SHP77 treated with DMSO at 0.1 percent for 48 hours (cell line): ENCODE results near the gene RCAN2.

Experiments used
- DNase-seq: peaks from one replicate; lab custom pipeline; 2025; lab: John Stamatoyannopoulos, UW

Gene RCAN2

DNA sequence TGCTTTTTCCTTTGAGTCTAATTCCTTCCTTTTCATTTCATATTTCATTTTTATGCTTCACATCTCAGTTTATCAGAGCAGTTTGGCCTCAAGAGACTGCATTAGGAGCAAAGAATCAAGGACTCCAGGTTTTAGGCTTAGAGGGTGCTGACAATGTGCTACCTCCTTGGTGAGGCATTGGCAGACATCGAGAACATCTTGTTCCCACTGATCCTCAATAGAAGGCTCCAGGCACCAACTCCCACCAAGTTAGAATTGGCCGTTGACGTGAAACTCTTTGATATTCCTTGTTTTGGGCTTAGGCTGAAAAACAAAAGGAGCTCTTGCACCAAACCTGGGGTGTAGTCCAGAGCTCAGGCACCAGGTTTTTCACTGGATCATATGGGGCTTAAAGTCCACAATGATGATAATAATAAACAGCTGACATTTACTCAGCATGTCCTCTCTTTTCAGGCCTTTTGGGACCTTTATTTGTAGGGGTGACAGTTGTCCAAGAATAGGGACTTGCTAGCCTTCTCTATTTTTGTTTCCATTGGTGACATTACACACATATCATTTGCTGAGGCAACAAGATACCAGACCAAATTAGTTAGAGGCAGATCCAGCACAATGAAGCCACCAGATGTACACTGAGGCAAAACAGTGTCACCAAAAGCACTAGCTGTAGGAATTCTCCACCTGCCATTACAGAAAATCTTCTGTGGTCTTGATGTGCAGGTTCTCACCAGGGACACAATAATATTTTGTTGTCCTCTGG lies 239.5 kb downstream of the RCAN2 start:
- DNase-seq: no peak

DNA sequence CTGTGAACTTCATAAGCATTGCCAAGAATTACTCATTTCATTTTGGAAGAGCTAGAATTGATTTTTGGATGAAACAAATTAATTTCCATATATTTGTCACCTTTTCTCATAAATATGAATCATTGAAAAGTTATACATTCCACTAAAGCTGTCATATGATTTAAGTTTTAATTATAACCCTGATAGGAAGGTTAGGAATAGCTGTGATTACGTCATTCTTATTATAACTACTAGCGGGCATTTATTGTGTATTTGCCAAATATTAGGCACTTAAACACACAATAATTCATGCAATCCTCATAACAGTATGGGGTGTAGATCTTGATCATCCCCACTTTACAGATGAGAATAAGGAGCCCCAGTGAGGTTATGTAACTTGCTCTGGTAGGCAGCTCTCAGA lies 243.1 kb downstream of the RCAN2 start:
- no peak for DNase-seq

DNA sequence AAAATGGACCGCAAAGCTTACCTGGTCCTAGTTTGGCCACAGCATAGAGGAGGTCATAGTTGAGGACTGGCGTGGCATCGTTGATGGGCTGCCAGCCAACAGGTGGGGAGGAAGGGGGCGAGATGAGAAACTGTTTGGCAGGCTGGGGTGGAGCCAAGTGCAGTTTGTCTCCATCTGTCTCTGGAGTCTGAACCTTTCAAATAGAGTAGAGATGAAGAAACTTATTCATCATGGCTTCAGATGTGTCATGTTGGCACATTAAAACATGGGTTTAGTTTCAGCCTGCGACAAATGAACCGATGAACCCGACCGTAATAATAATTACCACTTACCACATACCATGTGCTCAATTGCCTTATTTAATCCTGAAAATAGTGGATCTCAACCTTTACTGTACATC lies 244.5 kb downstream of the RCAN2 start:
- DNase-seq: no peak

DNA sequence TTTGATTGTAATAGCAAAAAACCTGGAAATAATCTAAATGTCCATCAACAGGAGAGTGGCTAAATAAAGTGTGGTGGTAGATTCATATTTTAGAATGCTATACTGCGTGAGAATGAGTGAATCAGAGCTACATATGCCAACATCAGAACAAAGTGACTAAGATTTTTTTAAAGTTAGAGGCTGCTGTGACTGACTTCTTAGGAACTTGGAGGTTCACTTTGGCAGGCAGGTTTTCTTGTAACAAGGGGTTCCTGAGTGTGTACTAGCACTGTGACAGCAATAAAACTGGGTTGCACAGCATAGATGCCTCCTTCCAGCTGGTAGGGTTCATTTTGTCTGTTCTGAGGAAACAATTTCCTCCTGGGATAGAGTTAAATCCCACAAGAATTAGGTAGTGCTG lies 245.2 kb downstream of the RCAN2 start:
- no peak for DNase-seq

DNA sequence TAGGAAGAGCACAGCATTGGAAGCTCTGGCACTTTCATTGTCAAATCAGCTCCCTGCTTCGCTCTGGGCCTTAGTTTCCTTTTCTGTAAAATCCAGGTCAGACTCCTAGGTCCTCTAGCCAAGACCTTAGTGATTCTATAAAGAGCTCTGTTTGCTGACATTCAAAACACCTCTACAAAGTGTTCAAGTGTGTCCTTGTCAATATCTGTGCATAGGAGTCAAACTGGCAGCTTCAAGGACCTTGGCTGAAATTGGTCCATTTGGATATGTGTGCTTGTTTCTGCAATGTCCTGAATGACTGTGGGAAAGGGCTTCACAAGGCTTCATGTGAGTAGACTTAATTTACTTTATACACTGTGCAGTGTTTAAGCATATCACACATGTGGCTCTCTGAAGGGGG lies 246.6 kb downstream of the RCAN2 start:
- DNase-seq: no peak

DNA sequence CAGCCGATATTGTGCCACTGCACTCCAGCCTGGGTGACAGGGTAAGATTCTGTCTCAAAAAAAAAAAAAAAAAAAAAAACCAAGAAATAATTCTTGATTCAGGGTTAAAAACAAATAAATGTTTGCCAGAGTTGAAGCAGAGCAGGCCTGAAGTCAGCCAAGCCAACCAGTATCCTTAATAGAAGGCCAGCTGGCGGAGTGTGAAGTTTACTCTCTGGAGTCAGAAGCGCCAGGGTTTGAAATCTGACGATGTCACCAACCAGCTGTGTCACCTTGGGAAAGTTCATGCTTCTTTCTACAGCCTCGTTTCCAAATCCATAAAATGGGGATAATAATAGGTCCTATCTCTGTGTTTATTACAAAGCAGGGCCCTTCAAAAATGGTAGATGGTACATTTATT lies 247.5 kb downstream of the RCAN2 start:
- no peak for DNase-seq

DNA sequence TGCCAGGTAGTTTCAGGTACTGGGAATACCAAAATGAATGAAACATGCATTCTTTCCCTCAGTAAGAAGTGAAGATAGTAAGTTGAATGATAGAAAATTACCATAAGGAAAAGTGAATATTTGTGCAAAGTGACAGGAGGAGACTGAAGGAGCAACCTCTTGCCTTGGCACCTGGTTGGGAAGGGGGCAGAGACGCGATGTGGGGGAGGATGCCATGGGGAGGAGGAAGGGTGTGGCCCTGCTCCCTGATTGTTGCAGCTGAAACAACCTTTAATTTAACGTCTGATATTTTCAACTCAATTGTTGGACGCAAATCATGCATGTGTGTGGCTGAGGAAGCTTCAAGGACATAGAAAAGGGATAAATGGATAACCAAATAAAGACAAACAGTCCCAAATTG lies 248.3 kb downstream of the RCAN2 start:
- DNase-seq: no peak

DNA sequence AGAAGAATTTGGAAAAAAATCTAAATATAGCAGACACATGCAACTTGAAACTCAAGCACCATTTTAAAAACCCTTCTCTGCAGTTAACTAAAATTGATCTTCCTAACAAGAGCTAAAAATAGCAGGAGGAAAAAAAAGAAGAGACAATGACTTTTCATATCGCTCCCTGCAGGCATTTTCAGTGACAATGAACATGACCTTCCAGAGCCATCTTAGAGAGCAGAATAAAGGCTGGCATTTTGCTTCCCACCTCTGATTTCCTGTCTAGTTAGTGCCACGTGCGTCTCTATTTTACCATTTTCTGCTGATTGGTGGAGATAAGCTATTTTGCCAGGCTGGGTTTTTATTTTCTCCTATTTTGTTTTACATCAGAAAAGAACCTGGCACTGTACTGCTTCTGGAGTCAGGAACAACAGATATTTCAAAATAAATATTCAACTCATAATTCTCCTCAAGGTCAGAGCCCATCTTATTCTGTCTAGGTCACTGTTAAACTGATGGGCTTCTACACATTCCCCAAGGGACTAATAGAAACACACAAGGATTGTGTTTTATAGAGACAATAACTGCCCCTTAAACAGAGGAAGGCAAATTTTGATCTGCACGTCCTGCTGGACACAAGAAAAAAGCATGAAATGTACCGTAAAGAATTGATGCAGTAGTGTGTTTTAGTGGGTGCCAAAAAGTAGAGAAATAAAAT lies 250.2 kb downstream of the RCAN2 start:
- no peak for DNase-seq

DNA sequence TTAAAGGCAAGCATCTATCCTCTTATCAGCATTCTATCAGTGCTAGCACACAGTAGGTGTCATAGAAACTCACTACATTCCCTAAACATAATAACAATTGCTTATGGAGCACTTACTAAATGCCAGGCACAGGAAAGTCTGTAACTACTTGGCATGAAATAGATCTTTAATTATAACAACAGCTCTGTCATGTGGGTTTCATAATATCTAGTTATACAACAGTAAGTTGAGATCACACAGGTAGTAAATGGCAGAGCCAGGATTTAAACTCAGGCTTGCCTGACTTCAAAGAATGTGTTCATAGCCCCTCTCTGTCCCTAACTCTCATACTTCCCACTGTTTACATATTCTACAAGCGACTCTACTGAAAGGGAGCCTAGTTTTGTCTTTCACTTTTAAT lies 254.5 kb downstream of the RCAN2 start:
- no peak for DNase-seq

DNA sequence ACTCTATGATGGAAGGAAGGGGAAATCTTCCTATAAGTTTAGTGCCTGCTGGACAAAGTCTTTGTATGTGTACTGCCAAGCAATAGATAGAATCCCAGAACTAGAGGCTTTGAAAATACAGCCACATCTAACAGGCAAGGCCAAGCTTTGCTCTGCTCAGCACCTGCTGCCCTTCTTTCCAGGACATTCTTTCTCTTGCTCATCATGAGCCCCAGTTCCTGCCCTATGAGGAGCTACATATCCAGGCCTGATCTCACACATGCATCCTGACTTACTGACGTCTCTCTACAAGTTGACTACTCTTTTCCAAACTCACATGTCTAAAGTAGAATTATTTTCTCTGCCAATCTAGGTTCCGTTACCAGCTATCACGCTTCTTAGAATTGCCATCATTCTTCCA lies 256.0 kb downstream of the RCAN2 start:
- no peak for DNase-seq

DNA sequence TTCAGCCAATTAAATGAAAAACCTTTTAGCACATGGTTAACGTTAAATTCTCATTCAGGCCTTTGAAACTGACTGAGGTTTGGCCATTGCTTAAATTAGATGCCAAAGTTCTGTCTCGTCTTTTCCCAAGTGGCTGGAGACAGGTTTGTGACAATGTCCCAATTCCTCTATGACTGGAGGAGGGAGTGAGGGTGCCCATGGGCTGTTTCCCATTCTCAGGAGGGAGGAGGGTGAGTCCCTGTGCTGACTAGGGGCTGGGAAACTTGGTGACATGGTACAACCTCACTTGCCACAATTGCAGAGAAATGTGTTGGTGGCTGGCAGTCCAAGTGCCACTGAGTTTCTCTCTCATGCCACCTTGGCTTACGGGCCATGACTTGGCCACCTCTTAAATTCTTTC lies 256.5 kb downstream of the RCAN2 start:
- DNase-seq: no peak

DNA sequence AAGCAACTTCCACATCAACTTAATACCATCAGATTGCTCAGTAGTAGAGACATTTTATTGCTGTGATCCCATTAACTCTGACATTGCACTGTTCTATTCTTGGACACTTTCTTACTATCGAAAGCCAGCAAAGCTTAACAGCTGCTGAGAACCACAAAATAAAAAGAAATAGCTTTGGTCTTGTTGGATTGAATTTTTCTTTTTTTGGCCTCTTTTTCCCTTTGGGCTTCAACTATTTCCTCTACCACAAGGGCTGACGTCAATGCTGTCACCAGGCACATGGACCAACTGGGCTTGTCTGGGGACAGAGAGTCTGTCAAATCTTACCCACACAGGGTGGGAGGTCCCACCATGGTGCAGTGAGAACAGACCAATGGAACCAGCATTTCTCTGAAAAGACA lies 257.1 kb downstream of the RCAN2 start:
- DNase-seq: no peak

DNA sequence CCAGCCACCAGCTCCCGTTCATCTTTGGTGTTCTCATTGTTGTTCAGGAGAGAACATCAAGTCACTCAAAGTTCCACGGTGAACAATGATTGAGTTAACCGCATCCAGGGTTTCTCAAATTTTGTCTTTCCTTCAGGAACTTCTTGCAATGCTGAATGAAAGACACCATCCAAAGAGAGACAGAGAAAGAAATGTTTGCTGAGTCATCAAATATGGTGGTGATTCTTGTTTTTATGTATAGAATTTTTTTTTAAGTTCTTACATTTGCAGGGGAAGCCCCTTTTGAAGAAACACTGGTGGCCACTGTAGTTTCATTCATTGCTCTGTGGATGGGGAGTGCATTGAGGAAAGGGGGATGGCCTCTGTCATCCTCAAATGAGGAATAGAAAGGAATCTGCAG lies 258.1 kb downstream of the RCAN2 start:
- no peak for DNase-seq

DNA sequence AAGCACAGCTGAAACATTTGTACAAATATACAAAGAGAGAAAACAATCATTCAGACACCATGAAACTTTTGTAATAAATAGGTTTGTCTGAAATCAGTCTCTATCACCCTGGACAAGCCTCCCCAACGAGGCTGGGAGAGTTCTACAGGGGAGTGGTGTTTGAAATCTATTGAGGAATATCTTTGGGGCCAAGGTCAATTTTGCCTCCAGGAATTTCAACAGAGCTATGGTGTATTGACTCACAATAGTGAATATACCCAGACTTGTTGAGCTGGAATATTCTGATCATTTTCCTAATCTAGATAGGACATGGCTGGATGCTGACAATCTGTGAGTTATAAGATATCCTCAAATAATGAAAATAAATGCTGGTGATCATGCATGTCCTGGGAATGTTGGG lies 269.0 kb downstream of the RCAN2 start:
- DNase-seq: no peak

DNA sequence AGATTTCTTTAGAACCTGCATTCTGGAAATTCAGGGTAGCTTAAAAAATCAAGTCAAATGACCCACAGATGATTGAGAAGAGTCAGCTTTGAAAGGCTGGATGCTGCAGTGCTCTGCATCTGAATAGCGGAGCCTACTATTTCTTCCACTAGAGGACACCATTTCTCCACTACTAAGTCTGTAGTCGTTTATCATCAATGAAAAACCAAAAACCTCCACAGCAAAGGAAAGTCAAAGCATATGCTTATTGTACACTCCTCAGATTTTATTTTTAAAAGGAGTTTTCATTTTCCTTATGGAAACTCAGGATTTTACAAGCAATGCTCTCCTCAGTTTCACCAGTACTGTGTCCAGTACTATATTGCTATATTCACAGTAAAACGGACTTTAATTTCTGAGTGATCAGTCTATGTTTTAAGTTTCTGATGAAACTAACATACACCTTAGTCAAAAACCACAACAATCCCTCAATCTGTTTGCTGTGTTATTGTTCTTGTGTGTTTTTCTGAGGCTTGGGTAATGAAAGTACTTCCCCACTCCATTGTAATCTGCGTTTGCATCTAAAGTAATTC lies 269.9 kb downstream of the RCAN2 start:
- DNase-seq: peak; percentile 29

DNA sequence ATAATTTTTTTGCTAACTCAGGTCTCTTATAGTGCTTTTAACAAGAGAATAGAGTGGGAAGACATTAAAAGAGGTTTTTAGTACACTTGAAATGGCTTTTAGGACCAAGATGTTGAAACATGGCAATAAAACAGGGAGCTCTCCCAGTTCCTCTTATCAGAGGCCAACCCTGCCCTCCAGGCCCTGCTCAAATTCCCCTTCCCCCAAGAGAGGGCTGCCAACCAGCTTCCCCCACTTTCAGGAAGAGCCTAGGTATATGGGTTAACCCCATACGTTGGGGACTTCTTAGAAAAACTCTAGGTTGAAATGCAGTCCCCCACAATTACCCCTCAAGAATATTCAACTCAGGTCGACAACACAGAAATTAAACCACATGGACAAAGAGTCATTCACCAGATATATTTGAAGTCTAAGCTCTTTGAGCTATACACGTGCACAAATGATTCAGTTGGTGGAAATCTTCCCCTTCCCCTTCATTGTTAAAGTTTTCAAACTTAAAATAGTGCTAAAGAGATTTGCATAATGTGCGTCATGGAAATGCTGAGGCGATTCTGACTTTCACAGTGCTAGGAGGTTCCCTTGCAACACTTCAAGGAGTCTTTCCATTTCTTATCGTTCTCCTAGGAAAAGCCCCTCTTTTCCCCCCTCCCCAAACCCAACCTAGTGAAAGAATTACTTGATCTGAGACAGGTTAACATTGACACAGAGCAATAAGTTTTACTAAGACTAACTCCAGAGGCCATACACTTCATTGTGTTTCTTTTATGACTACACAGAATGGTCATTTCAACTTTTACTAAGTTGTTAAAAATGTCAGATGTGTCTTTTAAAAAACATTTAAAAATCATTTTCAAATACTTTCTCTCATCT lies 270.7 kb downstream of the RCAN2 start:
- DNase-seq: no peak

DNA sequence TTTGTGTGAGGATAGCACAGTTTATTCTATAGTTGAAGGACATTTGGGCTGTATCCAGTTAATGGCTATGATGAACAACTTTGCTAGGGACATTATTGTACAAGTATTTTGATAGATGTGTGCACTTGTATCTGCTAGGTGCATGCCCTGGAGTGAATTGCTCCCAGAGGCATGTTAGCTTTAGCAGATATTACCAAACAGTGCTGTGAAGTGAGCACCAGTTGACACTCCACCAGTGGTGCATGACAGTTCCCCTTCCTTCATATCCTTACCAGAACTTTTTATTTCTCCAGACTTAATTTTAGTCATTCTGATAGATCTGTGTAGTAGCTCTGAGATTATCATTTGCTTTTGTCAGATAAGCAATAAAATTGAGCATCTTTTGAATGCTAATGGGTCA lies 271.6 kb downstream of the RCAN2 start:
- DNase-seq: no peak

DNA sequence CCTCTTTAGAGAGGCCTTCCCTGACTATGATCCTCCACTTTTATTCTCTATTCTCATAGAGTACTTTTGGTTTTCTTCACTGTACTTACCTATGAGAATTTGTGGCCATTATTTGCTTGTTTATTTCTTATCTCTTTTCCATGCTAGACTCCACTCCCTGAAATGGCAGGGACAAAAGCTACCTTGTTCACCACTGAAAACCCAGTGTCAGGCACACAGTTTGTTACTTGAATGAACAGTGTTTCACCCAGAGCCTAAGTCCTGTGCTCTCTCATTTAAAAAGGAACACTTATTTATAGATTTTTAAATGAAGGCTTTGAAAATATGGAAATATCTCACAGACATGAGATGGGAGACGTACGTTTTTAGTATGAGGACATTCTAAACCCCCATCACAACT lies 272.8 kb downstream of the RCAN2 start:
- DNase-seq: no peak

DNA sequence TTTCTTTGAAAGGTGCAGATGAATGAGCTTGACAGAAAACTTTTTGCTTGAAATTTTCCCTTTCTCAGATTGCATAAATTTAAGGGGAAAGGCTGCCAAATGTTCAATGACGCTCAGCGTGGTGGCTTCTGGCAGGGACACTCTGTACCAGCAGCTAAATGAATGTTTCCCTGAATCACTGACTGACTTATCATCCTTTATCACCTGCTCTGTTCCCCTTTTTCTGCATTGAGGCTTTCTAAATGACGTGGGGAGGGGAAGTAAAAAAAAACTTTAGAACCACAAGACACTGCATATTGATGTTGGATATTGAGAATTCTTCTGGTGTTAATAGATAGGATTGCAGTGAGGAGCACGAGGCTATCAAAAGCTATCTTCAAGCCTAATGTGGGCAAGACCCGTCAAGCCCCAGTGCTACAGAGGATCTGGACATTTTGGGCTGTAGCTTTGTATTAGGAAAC lies 273.5 kb downstream of the RCAN2 start:
- DNase-seq: no peak

DNA sequence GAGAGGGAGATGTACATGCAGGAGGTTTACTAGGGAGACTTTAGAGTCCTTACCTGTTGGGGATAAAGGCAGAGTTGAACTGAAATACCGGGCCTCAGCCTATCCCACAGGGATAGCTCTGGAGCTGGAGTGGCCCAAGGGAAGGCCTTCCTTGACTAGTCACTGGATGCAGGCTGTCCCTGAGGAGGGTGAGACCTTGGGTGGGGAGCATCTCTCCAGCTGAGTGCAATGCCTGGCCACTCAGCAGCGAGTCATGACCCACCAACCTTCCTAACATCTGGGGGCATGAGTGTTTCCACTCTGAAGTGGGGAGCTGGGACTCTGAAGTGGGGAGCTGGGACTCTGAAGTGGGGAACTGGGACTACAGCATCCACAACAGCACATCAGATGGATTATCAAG lies 274.4 kb downstream of the RCAN2 start:
- no peak for DNase-seq

DNA sequence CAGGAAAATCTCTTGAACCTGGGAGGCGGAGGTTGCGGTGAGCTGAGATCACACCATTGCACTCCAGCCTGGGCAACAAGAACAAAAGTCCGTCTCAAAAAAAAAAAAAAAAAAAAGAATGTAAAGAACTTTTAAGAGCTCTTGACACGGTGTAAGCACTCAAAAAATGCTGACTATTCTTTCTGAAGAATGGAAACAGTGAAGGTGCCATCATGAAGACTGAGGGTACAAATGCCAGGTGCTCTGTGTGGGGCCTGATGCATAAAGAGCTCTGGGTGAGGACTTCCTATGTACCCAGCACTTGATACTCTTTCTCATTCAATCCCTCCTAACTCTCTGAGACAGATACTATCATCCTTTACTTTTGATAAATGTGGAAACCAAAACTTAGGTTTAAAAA lies 275.5 kb downstream of the RCAN2 start:
- no peak for DNase-seq

DNA sequence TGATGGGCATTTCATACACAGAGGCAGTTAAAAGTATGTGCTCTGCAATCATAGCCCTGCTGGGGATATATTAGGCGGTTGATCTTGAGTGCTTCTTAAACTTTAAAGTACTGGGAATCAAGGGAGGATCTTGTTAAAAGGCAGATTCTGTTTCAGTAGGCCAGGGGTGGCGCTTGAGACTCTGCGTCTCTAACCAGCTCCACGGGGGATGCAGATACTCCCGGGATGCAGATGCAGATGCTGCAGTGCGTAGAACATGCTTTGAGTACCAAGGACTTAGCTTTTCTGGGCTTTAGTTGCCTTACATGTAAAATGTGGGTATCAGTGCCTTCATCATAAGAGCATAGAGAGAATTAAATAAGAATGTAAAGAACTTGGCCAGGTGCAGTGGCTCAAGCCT lies 276.0 kb downstream of the RCAN2 start:
- DNase-seq: no peak

DNA sequence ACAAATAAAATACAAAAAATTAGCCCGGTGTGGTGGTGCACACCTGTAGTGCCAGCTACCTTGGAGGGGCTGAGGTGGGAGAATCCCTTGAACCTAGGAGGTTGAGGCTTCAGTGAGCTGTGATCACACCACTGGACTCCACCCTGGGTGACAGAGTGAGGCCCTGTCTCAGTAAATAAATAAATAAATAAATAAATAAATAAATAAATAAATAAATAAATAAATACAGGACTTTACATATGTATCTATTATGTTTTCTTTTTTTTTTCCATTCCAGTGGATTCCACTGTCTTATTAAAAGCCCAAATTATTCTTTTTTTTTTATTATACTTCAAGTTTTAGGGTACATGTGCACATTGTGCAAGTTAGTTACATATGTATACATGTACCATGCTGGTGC lies 279.3 kb downstream of the RCAN2 start:
- DNase-seq: no peak
